HG03060 (cell line): ENCODE measurements around the gene CT45A10.
"Not testable (repeated sequence)": the region's sequence is repeated elsewhere in the genome, so short reads cannot be mapped to it uniquely, and the experiment has no call there.

Experiments
- ATAC-seq: cut with Tn5 transposase; IDR thresholded peaks from one replicate; pipeline ENCODE4 v1.9.1; 2021; ENCODE audit warnings: low read depth, moderate number of reproducible peaks; ENCODE audit not compliant: unreplicated experiment

CT45A10 gene, protein sequence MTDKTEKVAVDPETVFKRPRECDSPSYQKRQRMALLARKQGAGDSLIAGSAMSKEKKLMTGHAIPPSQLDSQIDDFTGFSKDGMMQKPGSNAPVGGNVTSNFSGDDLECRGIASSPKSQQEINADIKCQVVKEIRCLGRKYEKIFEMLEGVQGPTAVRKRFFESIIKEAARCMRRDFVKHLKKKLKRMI

DNA sequence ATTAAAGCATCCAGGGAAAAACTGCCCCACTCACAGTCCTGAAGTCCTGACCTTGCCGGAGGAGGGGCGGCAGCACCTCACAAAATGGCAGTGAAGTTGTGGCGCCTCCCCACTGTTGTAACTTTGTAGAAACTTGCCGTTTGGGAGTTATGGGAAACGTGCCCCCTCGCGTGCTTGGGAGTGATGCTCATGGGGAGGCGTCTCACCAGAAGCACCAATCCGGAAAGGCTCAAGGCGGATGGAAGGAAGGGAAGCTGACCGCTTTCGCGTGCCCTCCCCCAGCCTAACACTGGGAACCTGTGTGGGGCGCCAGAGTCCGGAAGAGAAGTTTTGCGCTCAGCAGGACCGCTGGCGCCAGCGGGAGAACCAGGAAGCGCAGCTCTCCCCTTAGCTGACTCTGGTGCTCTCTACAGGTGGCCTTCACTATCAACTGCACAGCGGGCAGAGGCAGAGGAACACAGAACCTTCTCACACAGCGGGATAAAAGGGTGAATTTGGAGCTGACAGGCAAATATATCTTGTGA, at the start of gene CT45A10, which contains the start of gene SAGE1:
CT45A10 (minus strand) TSS at position 151 of the 524 bp plus-strand sequence. CDS start 8,100 bp downstream, outside the sequence.
SAGE1 (plus strand) TSS at position 423 of the 524 bp plus-strand sequence. CDS start 2,527 bp downstream, outside the sequence.
- ATAC-seq = no peak

DNA sequence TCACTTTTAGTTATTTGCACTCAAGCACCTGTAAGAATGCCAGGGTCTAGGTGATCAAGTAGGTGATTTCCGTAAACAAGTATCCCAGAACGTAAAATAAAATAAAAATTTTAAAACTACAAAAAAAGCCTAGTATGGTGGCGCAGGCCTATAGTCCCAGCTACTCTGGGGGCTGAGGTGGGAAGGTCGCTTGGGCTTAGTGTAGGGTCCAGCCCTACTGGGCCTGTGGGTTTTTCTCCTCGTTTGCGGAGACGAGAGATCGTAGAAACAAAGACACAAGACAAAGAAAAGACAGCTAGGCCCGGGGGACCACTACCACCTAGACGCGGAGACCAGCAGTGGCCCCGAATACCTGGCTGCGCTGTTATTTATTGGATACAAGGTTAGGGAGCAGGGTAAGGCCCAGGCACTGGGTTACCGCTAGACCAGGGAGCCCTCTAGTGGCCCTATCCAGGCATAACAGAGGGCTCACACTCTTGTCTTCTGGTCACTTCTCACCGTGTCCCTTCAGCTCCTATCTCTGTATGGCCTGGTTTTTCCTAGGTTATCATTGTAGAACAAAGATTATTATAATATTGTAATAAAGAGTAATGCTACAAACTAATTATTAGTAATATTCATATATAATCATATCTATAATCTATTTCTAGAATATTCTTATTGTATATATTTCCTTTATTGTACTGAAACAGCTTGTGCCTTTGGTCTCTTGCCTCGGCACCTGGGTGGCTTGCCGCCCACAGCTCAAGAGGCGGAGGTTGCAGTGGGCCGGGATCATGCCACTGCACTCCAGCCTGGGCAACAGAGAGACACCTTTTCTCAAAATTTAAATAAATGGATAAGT, 38.6 kb upstream of the CT45A10 start:
- no peak for ATAC-seq

DNA sequence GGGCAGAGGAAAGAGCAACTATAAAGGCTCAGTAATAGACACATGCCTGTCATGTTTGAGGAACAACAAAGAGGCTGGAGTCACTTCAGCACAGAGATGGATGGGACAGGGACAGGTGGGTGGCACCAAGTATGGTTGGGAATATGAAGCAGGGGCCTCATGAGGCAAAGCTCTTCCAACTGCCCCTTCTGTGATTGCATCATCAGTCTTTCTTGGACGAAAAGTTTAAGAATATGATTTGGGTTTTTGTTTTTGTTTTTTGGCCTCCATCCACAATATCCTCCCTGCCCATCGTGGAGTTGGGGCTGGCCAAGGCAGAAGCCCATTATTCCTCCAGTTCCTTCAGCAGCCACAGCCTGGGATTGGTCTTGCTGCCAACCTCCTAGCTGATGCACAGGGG, 34.7 kb upstream of the CT45A10 start:
- ATAC-seq = no peak

DNA sequence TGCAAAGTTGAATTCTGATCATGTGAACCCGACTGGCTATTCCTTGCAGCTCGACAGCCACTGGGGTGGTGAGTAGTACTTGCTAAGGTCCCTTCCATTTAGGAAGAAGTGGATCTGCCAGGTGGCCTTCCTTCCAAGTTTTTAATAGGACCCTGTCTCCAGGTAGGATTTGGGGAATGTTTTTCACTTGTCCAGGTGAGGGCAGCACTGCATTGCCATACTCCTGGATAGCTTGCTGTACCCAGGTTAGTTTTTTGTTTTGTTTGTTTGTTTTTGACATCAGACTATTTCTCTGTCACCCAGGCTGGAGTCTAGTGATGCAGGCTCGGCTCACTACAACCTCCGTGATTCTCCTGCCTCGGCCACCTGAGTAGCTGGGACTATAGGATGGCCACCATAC, 30.1 kb upstream of the CT45A10 start:
- ATAC-seq = no peak

DNA sequence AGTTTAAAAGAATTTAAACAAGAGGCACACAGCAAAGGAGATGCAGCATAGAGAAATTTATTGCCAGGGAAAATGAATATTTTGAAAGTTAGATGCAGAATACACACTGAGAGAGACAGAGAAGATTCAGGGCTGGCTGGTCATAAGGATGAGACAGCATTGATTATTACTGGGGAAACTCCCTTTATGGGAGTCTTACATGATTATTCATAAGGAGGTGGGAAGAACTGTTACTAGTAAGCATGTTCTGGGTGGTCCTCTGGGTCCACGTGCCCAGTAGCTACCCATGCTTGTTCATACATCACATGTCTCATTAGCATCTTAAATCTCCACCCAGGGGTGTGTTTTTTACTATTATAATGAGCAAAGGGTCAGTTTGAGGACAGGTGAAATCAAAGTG, 27.3 kb upstream of the CT45A10 start:
- ATAC-seq = not testable (repeated sequence)

DNA sequence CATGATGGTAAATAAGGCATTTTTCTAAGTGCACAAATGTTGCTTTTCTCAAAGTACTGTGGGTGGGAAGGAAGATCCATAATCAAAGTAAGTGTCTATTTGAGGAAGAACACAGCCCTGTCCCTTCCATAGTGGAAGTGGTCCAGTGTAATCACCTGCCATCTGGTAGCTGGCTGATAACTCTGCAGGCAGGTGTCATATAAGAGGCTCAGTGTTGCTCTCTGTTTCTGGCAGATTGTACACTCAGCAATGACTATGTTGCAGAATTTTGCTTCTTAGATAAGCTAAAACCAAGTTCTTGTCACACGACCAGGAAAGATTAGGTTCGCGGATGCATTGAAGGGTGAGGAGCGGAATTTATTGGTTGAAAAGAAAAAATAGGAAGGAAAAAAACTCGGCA, 21.2 kb upstream of the CT45A10 start:
- ATAC-seq = no peak

DNA sequence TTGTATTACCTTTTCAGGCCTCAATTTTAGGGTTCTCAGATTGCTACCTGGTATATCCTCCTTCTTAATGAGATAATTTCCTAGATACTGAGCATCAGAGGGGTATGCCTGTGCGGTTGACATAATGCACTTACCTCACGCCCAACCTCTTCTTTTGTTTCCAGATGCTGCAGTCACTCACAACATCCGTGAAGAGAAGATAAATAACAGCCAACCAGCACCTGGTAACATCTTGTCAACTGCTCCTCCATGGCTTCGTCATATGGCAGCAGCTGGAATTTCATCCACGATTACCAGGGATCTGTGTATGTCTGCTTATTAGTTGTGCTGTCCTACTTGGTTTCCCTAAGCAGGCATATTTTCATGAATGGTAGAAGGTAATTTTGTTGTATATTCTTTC, 17.0 kb upstream of the CT45A10 start:
- ATAC-seq = no peak

DNA sequence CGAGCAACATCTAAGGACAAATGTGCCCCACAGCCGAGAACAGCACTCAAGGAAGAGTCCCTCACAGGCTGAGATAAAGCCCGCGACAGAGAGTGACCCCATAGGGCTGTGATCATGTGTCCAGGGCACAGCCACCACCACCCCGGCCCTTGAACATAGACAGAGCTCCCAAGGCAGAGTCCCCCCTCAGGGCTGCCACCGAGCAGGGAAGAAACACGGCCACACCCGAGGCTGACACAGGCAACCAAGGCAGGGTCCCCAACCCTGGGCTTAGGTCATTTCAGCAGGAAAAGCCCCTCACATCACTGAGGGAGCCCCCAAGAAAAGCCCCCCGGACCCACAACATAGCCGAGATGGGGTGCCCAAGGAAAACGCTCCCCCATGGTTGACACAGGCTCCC, 463 bp downstream of the CT45A10 start:
- no peak for ATAC-seq

DNA sequence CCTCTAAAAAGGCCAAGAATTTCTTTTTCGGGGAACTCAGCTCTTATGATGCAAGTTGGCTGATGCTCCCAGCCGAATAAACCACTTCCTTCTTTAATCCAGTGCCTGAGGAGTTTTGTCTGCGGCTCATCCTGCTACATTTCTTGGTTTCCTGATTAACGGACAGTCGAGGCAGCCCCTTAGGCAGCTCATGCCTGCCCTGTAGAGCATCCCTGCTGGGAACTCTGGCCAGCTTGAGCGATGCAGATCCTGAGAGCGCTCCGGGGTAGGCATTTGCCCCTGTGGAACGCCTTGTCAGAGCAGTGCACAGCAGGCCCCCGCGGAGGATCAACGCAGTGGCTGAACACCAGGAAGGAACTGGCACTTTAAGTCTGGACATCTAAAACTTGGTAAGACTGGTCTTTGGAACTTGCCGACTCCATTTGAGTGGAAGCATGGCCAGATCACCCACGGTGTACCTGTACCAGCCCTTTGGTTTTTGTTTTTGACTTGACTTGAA, 3.1 kb downstream of the CT45A10 start:
- ATAC-seq = no peak

DNA sequence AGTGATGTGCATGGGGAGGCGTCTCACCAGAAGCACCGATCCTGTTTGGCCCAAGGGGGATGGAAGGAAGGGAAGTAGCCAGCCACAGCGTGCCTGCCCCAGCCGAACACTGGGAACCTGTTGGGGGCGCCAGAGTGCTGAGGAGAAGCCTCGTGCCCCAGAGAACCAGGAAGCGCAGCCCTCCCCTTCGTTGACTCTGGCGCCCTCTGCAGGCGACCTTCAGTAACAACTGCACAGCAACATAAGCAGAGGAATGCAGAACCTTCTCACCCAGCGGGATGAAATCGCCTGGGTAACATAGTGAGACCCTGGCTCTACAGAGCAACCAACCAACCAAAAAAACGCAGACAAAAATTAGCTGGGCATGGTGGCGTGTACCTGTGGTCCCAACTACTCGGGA, 4.3 kb downstream of the CT45A10 start:
- ATAC-seq = not testable (repeated sequence)

DNA sequence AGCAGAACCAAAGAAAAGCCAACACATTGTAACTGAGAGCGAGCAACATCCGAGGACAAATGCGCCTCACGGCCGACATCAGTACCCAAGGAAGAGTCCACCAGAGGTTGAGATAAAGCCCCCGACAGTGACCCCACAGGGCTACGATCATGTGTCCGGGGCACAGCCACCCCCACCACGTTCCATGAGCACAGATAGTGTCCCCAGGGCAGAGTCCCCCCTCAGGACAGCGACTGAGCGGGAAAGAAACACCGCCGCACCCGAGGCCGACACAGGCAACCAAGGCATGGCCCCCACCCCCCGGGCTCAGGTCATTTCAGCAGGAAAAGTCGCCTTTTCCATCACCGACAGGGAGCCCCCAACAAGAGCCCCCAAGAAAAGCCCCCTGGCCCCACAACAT, 5.0 kb downstream of the CT45A10 start:
- ATAC-seq = not testable (repeated sequence)

DNA sequence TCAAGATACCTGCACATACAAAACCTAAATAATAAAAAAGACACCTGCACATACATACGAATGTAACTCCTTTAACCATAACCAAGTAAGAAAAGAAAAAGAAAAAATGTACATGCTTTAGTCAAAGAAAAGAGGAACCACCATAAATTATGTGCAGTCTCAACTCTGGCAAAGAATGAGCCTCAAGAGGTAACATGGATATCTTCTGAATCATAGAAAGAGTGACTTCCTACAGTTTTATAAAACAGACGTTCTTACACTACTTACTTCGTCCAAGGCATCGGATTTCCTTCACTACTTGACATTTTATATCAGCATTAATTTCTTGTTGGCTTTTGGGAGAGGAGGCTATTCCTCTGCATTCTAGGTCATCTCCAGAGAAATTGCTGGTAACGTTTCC, 10.5 kb downstream of the CT45A10 start:
- ATAC-seq = not testable (repeated sequence)

DNA sequence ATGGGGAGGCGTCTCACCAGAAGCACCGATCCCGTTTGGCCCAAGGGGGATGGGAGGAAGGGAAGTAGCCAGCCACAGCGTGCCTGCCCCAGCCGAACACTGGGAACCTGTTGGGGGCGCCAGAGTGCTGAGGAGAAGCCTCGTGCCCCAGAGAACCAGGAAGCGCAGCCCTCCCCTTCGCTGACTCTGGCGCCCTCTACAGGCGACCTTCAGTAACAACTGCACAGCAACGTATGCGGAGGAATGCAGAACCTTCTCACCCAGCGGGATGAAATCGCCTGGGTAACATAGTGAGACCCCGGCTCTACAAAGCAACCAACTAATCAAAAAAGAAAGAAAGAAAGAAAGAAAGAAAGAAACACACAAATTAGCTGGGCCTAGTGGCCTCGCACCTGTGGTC, 21.5 kb downstream of the CT45A10 start, which contains the start of gene CT45A9:
CT45A9 (minus strand) TSS at position 101 of the 400 bp plus-strand sequence. CDS start 3,751 bp downstream, outside the sequence.
- not testable (repeated sequence) for ATAC-seq

DNA sequence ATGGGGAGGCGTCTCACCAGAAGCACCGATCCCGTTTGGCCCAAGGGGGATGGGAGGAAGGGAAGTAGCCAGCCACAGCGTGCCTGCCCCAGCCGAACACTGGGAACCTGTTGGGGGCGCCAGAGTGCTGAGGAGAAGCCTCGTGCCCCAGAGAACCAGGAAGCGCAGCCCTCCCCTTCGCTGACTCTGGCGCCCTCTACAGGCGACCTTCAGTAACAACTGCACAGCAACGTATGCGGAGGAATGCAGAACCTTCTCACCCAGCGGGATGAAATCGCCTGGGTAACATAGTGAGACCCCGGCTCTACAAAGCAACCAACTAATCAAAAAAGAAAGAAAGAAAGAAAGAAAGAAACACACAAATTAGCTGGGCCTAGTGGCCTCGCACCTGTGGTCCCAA, 38.8 kb downstream of the CT45A10 start, which contains the start of gene CT45A8:
CT45A8 (minus strand) TSS at position 101 of the 400 bp plus-strand sequence. CDS start 3,755 bp downstream, outside the sequence.
- ATAC-seq = not testable (repeated sequence)

DNA sequence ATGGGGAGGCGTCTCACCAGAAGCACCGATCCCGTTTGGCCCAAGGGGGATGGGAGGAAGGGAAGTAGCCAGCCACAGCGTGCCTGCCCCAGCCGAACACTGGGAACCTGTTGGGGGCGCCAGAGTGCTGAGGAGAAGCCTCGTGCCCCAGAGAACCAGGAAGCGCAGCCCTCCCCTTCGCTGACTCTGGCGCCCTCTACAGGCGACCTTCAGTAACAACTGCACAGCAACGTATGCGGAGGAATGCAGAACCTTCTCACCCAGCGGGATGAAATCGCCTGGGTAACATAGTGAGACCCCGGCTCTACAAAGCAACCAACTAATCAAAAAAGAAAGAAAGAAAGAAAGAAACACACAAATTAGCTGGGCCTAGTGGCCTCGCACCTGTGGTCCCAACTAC, 56.1 kb downstream of the CT45A10 start, which contains the start of gene CT45A7:
CT45A7 (minus strand) TSS at position 101 of the 400 bp plus-strand sequence. CDS start 3,747 bp downstream, outside the sequence.
- ATAC-seq = not testable (repeated sequence)
